CD14-positive monocyte (primary cell): ENCODE results near the gene RPS25. TPM values are rescaled to one million over a fixed set of nuclear protein-coding genes. Genes with fewer than 3 reads are reported as not detected.

Experiments
- DNase-seq, 3 donors: peaks; one replicate each; pipeline ENCODE4 v3.0.0-alpha.2; 2011 to 2022
- H2AFZ ChIP-seq: 2 replicates; pipeline ENCODE4 v1.6.0; 2012; ENCODE audit warnings: mild to moderate bottlenecking, low read depth, low read length, inconsistent platforms; ENCODE audit not compliant: insufficient read depth, poor library complexity, severe bottlenecking
- H3K27ac ChIP-seq, 2 donors: 1 replicate in 1 of 2; 2 replicates in 1 of 2; pipeline ENCODE4 v1.5.1; 2012 to 2013; ENCODE audit warnings: low read length in 2 of 2, control low read depth in 1 of 2, inconsistent platforms in 1 of 2, low read depth in 1 of 2, mild to moderate bottlenecking in 1 of 2
- H3K27me3 ChIP-seq, 2 donors: one replicate each; pipeline versions ENCODE4 v1.6.0 to v1.6.1; 2011 to 2013; ENCODE audit warnings: low read length in 2 of 2; ENCODE audit not compliant: control insufficient read depth in 2 of 2, insufficient read depth in 2 of 2
- H3K36me3 ChIP-seq, 2 donors: replicated peaks in 1 of 2; 1 replicate in 1 of 2; 2 replicates in 1 of 2; pipeline versions ENCODE4 v1.5.1 to v1.6.1; 2012 to 2013; ENCODE audit warnings: low read length in 2 of 2, control low read depth in 1 of 2, inconsistent platforms in 1 of 2, mild to moderate bottlenecking in 1 of 2; ENCODE audit not compliant: insufficient read depth in 2 of 2, control insufficient read depth in 1 of 2
- H3K4me1 ChIP-seq, 2 donors: 1 replicate in 1 of 2; 2 replicates in 1 of 2; pipeline versions ENCODE4 v1.5.1 to v1.6.1; 2012 to 2013; ENCODE audit warnings: low read length in 2 of 2, control low read depth in 1 of 2, inconsistent platforms in 1 of 2, mild to moderate bottlenecking in 1 of 2, moderate library complexity in 1 of 2; ENCODE audit not compliant: insufficient read depth in 2 of 2, control insufficient read depth in 1 of 2
- H3K4me2 ChIP-seq: replicated peaks from 2 replicates; pipeline ENCODE3; 2012; ENCODE audit warnings: low read length, moderate library complexity, mild to moderate bottlenecking; ENCODE audit not compliant: poor library complexity, severe bottlenecking; ENCODE audit errors: extremely low read depth
- H3K4me3 ChIP-seq, 3 experiments: fragments of 200-600 bp in 1 of 3; sonication (generic) in 1 of 3; replicated peaks in 1 of 3; 1 replicate in 2 of 3; 2 replicates in 1 of 3; pipeline ENCODE4 v1.5.1; 2011 to 2013; ENCODE audit warnings: low read length in 3 of 3, mild to moderate bottlenecking in 3 of 3, control low read depth in 2 of 3, low read depth in 2 of 3, inconsistent platforms in 1 of 3, moderate library complexity in 1 of 3
- H3K79me2 ChIP-seq: 2 replicates; pipeline ENCODE4 v1.6.0; 2012; ENCODE audit warnings: mild to moderate bottlenecking, control low read depth, inconsistent platforms, low read length, moderate library complexity; ENCODE audit not compliant: insufficient read depth
- H3K9ac ChIP-seq: 2 replicates; pipeline ENCODE4 v1.6.0; 2017; ENCODE audit warnings: low read length, mild to moderate bottlenecking; ENCODE audit not compliant: insufficient read depth, poor library complexity, severe bottlenecking
- H3K9me3 ChIP-seq, 2 donors: replicated peaks in 1 of 2; 1 replicate in 1 of 2; 2 replicates in 1 of 2; pipeline versions ENCODE4 v1.5.1 to v1.6.1; 2012 to 2013; ENCODE audit warnings: low read length in 2 of 2, control low read depth in 1 of 2; ENCODE audit not compliant: control insufficient read depth in 1 of 2, insufficient read depth in 1 of 2
- H4K20me1 ChIP-seq: 2 replicates; pipeline ENCODE4 v1.6.0; 2012; ENCODE audit warnings: mild to moderate bottlenecking, low read length, control low read depth, moderate library complexity; ENCODE audit not compliant: insufficient read depth
- H3K27ac Mint-ChIP-seq, 7 donors: one replicate each; pipeline ENCODE4 v1.8.0; 2020; ENCODE audit warnings: mild to moderate bottlenecking in 7 of 7, mixed read lengths in 7 of 7, moderate library complexity in 6 of 7, inconsistent platforms in 2 of 7
- H3K27me3 Mint-ChIP-seq, 3 donors: one replicate each; pipeline ENCODE4 v1.8.0; 2021 to 2022; ENCODE audit warnings: low read depth in 3 of 3, mild to moderate bottlenecking in 3 of 3, mixed read lengths in 3 of 3, moderate library complexity in 3 of 3, inconsistent platforms in 1 of 3
- H3K36me3 Mint-ChIP-seq, 2 donors: one replicate each; pipeline ENCODE4 v1.8.0; 2020; ENCODE audit warnings: mixed read lengths in 2 of 2, inconsistent platforms in 1 of 2, mild to moderate bottlenecking in 1 of 2
- H3K4me1 Mint-ChIP-seq: one replicate; pipeline ENCODE4 v1.8.0; 2020; ENCODE audit warnings: mild to moderate bottlenecking, mixed read lengths
- H3K4me3 Mint-ChIP-seq, 2 donors: one replicate each; pipeline ENCODE4 v1.8.0; 2020; ENCODE audit warnings: mild to moderate bottlenecking in 2 of 2, mixed read lengths in 2 of 2, moderate library complexity in 1 of 2
- H3K9me3 Mint-ChIP-seq, 7 donors: one replicate each; pipeline ENCODE4 v1.8.0; 2020 to 2022; ENCODE audit warnings: mixed read lengths in 7 of 7, mild to moderate bottlenecking in 6 of 7, moderate library complexity in 6 of 7, inconsistent platforms in 2 of 7
- CTCF ChIP-seq: fragments of 200-600 bp; IDR thresholded peaks from one replicate; pipeline ENCODE4 v1.8.0; 2022; ENCODE audit warnings: antibody characterized with exemption, mild to moderate bottlenecking
- WGBS: methylation state at CpG from one replicate; pipeline ENCODE4 v1.1.5; 2013; ENCODE audit warnings: missing lambda C conversion rate; ENCODE audit not compliant: insufficient coverage; 5-methylcytosine and 5-hydroxymethylcytosine counted together
- intact Hi-C, 2 donors: fragments of 100-400 bp; cut with micrococcal nuclease; formaldehyde crosslinking; loops; one replicate each; pipeline versions ENCODE4 v1.15.0 to v1.15.1; 2023
- polyA plus RNA-seq, 3 donors: library from polyadenylated mRNA; depleted of rRNA in 1 of 3; unstranded in 2 of 3; stranded (reverse) in 1 of 3; fragments of 300-500 nt in 2 of 3; fragments of >200 nt in 1 of 3; fragmentation: Illumina TruSeq in 2 of 3; gene quantifications; 1 replicate in 2 of 3; 2 replicates in 1 of 3; pipeline ENCODE4 v1.2.3, GENCODE V29; 2012 to 2021

RPS25 gene
- polyA plus RNA-seq, 3 donors, result 1,137 to 1,336 (median 1,264) TPM

DNA sequence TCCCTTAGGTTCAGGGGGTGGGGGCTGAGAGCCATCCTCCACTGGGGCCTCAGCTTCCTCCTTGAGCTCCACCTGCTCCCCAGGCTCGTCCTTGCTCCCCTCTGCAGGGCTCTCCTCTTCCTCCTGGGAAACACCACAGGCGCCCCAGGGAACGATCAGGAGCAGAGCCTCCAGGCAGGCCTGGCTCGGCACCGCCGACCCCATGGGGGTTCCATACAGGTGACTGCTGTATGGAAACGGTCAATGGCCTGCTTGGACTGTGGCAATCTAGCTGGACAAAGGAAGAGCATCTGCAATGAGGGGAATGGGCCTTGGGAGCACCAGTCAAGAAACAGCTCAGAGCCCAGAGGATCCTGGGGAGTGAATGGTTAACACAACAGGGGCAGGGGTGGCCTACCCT lies 30.9 kb upstream of the RPS25 start:
- Histone ChIP-seq H3K27ac (no peak overlapping the region), H3K27me3 (no peaks in the 10 kb centered on the region), H3K9me3 (no peaks in the 10 kb centered on the region), H3K9ac (no peak overlapping the region), H4K20me1 (no peaks in the 10 kb centered on the region), H3K79me2 (no peaks in the 10 kb centered on the region), H3K36me3 (peaks cover 68 to 99% of the 10 kb centered on the region in 2 donors), H3K4me3 (no peak overlapping the region), H2AFZ (no peak overlapping the region), H3K4me1 (no peaks in the 10 kb centered on the region), H3K4me2 (no peak overlapping the region)
- TF ChIP-seq CTCF, result no peak
- Mint-ChIP-seq H3K27me3 (peaks cover 0 to 1% (median 0%) of the 10 kb centered on the region in 3 donors), H3K4me1 (no peaks in the 10 kb centered on the region), H3K36me3 (peaks cover 91 to 100% of the 10 kb centered on the region in 2 donors), H3K4me3 (no peak overlapping the region), H3K27ac (peak overlapping the region in 2 of 7 donors; percentile 46 to 60), H3K9me3 (no peaks in the 10 kb centered on the region)
- 91% methylated on average over 6 of the region's 7 CpGs for whole genome bisulfite sequencing
- no peak for DNase-seq
- intact Hi-C loops, result no loop called here

DNA sequence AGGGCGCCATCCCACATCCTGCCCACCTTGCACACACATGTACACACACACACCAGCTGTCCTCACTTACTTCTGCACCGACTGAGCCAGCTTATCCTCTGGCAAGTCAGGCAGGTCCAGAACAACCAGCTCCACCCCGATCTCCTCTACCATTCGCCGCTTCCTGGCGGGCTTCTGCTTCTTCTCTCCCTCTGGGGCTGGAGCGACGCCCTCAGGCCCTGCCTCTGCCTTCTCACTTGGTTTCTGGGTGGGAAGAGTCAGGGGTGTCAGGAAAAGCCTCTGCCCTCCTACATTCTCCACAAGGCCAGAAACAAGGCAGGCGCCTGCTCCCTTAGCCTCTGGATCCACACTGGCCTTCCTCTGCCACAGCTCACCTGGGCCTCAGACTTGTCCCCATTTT lies 30.5 kb upstream of the RPS25 start:
- Mint-ChIP-seq H3K4me3 (no peak overlapping the region), H3K4me1 (no peaks in the 10 kb centered on the region), H3K27ac (peak overlapping the region in 1 of 7 donors; percentile 60), H3K9me3 (no peaks in the 10 kb centered on the region), H3K36me3 (peaks cover 86 to 96% of the 10 kb centered on the region in 2 donors), H3K27me3 (peaks cover 0 to 1% (median 0%) of the 10 kb centered on the region in 3 donors)
- DNase-seq, result peak in 1 of 3 donors; percentile 2
- Histone ChIP-seq H3K4me3 (no peak overlapping the region), H3K9ac (no peak overlapping the region), H3K4me2 (no peak overlapping the region), H3K79me2 (no peaks in the 10 kb centered on the region), H3K27ac (no peak overlapping the region), H2AFZ (no peak overlapping the region), H3K27me3 (no peaks in the 10 kb centered on the region), H3K4me1 (no peaks in the 10 kb centered on the region), H4K20me1 (no peaks in the 10 kb centered on the region), H3K36me3 (peaks cover 64 to 95% of the 10 kb centered on the region in 2 donors), H3K9me3 (no peaks in the 10 kb centered on the region)
- TF ChIP-seq CTCF, result no peak
- intact Hi-C loops, result no loop called here
- WGBS, result no CpG with 5 or more reads among the region's 9 CpGs
